ENCODE data around the gene OTOP1. TPM values are rescaled to one million over a fixed set of nuclear protein-coding genes. Genes with fewer than 3 reads are reported as not detected.

The OTOP1 gene
- total and polyA plus RNA-seq, 2 of the 4 experiments (the other 2 are of a cell fraction) = not detected

- Histone ChIP-seq H3K14ac (replicated peaks; ENCODE audit: low read depth, low read length) (no peak overlapping the region), H2BK20ac (ENCODE audit: low read depth, low read length) (no peak overlapping the region), H4K8ac (ENCODE audit: low read depth in 2 of 2, low read length in 2 of 2) (no peak overlapping the region), H2AK9ac (replicated peaks; ENCODE audit: low read depth, low read length, poor library complexity) (no peak overlapping the region), H2AFZ (replicated peaks; ENCODE audit: low read length, poor library complexity) (no peak overlapping the region), H3K79me1 (ENCODE audit: low read depth in 1 of 2, low read length in 2 of 2) (no peaks in the 10 kb centered on the region), H2AK5ac (ENCODE audit: low read depth, low read length) (no peak overlapping the region), H4K91ac (ENCODE audit: insufficient read depth, low read depth, low read length) (no peak overlapping the region), H3K9ac (ENCODE audit: low read depth, low read length) (no peak overlapping the region), H3K9me3 (ENCODE audit: control insufficient read depth, insufficient read depth, low read length) (no peaks in the 10 kb centered on the region), H3K27ac (ENCODE audit: insufficient read depth, low read length) (no peak overlapping the region), H3K4me1 (ENCODE audit: control insufficient read depth, insufficient read depth, low read length) (0 out of 2 replicates have a peak, but pooled peaks cover 2% of the 10 kb centered on the region), H4K20me1 (ENCODE audit: insufficient read depth, low read length) (no peaks in the 10 kb centered on the region), H3K23ac (ENCODE audit: low read depth, low read length) (no peak overlapping the region), H3K4ac (ENCODE audit: low read depth, low read length) (no peak overlapping the region), H3K4me2 (ENCODE audit: low read depth, low read length) (no peak overlapping the region), H4K5ac (ENCODE audit: low read depth, low read length) (no peak overlapping the region), H3K9me1 (ENCODE audit: insufficient read depth, low read length) (peaks cover 3% of the 10 kb centered on the region; the same call in 1 of the 2 replicates), H3K18ac (ENCODE audit: low read depth, low read length) (no peak overlapping the region), H2BK15ac (ENCODE audit: low read depth, low read length) (no peak overlapping the region), H3K36me3 (ENCODE audit: control insufficient read depth, insufficient read depth, low read length) (no peaks in the 10 kb centered on the region), H3K56ac (ENCODE audit: extremely low read depth, insufficient read depth, low read length) (no peak overlapping the region), H2BK5ac (ENCODE audit: low read depth, low read length, poor library complexity, severe bottlenecking) (no peak overlapping the region), H3K27me3 (ENCODE audit: control insufficient read depth, insufficient read depth, low read length) (peaks cover 4% of the 10 kb centered on the region; the same call in 1 of the 2 replicates), H3K4me3 (ENCODE audit: insufficient read depth, low read depth, low read length) (no peak overlapping the region), H2BK120ac (ENCODE audit: low read depth, low read length) (no peak overlapping the region)
- in situ Hi-C loops (cut with MboI; ENCODE audit: low sequenced_read_pairs) (no loop called here), dilution Hi-C loops (cut with HindIII; ENCODE audit: low sequenced_read_pairs, unreplicated experiment) (no loop called here), intact Hi-C loops (cut with micrococcal nuclease) (no loop called here)
- peak; percentile 33 for DNase-seq
- WGBS, 2 experiments (ENCODE audit: extremely low coverage in 2 of 2, insufficient read length in 1 of 2) = no CpG with 5 or more reads among the region's 5 CpGs
- ATAC-seq (ENCODE audit: low read depth) = no peak
- BruUV-seq (replicated peaks) = no TSS peak
- TF ChIP-seq RCOR1 (IDR thresholded peaks at IDR 0.05; ENCODE audit: insufficient replicate concordance, low read length) (no peak), RFX5 (IDR thresholded peaks at IDR 0.05; ENCODE audit: low read depth, low read length) (no peak), MAZ (IDR thresholded peaks at IDR 0.05; ENCODE audit: borderline replicate concordance, low read depth, low read length) (no peak), POLR2A (IDR thresholded peaks at IDR 0.05; ENCODE audit: low read depth, low read length) (no peak), SMC3 (IDR thresholded peaks at IDR 0.05; ENCODE audit: low read depth, low read length) (no peak), CTCF (conservative IDR thresholded peaks at IDR 0.05; ENCODE audit: low read depth, low read length) (no peak), CEBPB (IDR thresholded peaks at IDR 0.05; ENCODE audit: low read depth, low read length) (no peak), FOS (IDR thresholded peaks at IDR 0.05; ENCODE audit: low read depth, low read length) (no peak), ELK1 (IDR thresholded peaks at IDR 0.05; ENCODE audit: borderline replicate concordance, low read depth, low read length) (no peak), CHD1 (IDR thresholded peaks at IDR 0.05; ENCODE audit: low read depth, low read length) (no peak), MAFK (IDR thresholded peaks at IDR 0.05; ENCODE audit: low read depth, low read length) (no peak), MXI1 (IDR thresholded peaks at IDR 0.05; ENCODE audit: borderline replicate concordance, low read depth, low read length) (no peak), USF2 (IDR thresholded peaks at IDR 0.05; ENCODE audit: low read depth, low read length) (no peak), NFE2L2 (IDR thresholded peaks at IDR 0.05; ENCODE audit: low read depth, low read length) (no peak), RAD21 (IDR thresholded peaks at IDR 0.05; ENCODE audit: low read length) (no peak), BHLHE40 (IDR thresholded peaks at IDR 0.05; ENCODE audit: low read depth, low read length) (no peak)
- CTCF ChIA-PET = no interaction called here
- POLR2A ChIA-PET (ENCODE audit: unreplicated experiment) = no interaction called here
These were observed 9.6 kb downstream of the OTOP1 start for GRCh38 chr4:4217113-4217512.

All from IMR-90 (cell line).